ENCODE measurements around the gene DIAPH2. TPM values are rescaled to one million over a fixed set of nuclear protein-coding genes. Genes with fewer than 3 reads are reported as not detected.

The DIAPH2 gene
- total RNA-seq, 2 donors from 2014 or later: 11.6 to 12.7 TPM

DNA sequence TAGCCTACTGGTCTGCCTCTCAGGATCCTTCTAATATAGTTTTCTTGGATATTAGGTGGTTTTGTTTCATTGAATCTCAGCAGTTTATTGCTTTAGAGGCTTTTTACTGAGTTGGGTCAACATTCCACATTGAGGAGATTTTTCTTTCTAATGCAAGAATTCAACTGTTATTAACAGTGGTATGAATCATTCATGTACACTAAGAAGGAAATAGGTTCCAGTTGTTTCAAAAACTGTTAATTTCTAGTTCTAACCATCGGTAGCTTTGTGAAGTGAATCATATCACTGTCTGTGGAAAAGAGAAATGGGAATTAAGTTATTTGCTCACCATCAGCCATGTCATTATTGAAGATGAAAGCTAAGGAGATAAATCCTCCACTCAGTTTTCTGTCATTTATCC is 530.5 kb downstream of the DIAPH2 start:
- TF ChIP-seq, protein P1, sequence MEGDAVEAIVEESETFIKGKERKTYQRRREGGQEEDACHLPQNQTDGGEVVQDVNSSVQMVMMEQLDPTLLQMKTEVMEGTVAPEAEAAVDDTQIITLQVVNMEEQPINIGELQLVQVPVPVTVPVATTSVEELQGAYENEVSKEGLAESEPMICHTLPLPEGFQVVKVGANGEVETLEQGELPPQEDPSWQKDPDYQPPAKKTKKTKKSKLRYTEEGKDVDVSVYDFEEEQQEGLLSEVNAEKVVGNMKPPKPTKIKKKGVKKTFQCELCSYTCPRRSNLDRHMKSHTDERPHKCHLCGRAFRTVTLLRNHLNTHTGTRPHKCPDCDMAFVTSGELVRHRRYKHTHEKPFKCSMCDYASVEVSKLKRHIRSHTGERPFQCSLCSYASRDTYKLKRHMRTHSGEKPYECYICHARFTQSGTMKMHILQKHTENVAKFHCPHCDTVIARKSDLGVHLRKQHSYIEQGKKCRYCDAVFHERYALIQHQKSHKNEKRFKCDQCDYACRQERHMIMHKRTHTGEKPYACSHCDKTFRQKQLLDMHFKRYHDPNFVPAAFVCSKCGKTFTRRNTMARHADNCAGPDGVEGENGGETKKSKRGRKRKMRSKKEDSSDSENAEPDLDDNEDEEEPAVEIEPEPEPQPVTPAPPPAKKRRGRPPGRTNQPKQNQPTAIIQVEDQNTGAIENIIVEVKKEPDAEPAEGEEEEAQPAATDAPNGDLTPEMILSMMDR (IDR thresholded peaks at IDR 0.05): no peak
- DNase-seq (ENCODE audit: low spot score): no peak
- no peaks in the 10 kb centered on the region for H3K36me3 ChIP-seq
- no peak overlapping the region for H3K4me3 ChIP-seq
- no peaks in the 10 kb centered on the region for H3K27me3 ChIP-seq
- H3K4me1 ChIP-seq: no peaks in the 10 kb centered on the region
- H3K27ac ChIP-seq: no peak overlapping the region
- no peaks in the 10 kb centered on the region for H3K9me3 ChIP-seq

DNA sequence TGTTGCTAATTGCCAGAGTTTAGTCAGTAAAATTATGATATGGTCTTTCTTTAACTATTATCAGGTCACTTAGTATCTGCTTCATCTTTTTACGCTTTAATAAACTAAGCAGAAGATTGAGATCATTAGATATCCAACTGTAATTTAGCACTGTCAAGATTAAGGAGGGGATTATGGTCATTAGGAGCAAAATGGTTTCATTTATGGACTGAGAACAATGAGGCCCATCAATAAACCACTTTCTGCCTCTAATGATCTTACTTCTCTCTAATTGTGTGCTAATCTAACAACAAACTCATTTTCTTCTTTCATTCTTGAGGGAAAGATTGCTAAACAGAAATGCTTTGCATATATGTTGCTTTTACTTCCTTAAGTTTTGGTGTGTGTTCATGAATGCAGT is 539.5 kb downstream of the DIAPH2 start:
- no peak overlapping the region for H3K27ac ChIP-seq
- no peaks in the 10 kb centered on the region for H3K9me3 ChIP-seq
- no peaks in the 10 kb centered on the region for H3K36me3 ChIP-seq
- no peak for DNase-seq (ENCODE audit: low spot score)
- no peaks in the 10 kb centered on the region for H3K27me3 ChIP-seq
- H3K4me3 ChIP-seq: no peak overlapping the region
- H3K4me1 ChIP-seq: no peaks in the 10 kb centered on the region
- TF ChIP-seq, protein P1 (IDR thresholded peaks at IDR 0.05): no peak

DNA sequence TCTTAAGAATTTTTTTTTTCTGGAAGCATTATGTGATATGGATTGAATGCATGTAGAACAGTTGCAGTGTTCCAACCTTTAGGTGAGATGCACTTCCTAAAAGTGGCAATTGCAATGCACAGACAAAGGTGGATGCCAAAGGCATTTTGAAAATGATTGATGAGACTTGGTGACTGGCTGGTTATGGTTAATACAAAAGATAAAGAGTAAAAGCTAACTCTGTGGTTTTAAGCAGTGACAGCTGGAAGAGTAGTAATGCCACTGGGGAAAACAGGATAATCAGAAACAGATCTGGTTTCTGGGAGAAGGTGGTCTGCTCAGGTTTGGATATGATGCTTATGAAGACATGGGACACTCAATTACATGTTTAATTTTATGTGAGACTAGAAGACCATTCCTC is 544.7 kb downstream of the DIAPH2 start:
- TF ChIP-seq, protein P1 (IDR thresholded peaks at IDR 0.05): no peak
- Histone ChIP-seq H3K4me3 (no peak overlapping the region), H3K27ac (no peak overlapping the region), H3K4me1 (no peaks in the 10 kb centered on the region), H3K27me3 (no peaks in the 10 kb centered on the region), H3K9me3 (no peaks in the 10 kb centered on the region), H3K36me3 (no peaks in the 10 kb centered on the region)
- no peak for DNase-seq (ENCODE audit: low spot score)

DNA sequence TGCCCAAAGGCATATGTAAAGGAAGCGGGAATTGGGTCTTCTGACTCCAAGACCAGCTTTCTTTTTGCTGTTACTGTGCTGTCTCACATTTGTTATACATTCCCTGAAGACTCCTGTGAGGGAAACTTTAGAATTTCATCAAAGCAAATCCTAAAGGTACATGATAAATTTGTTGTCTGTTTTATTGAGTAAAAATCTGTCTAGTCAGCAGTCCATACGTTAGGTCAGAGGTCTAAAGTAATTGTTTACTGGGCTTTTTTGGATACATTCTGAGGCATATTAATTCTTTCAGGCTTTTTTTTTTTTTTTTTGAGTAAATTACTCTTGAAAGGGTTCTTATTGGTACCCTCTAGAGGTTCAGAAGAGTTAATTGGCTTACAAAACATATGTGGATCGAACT is 546.3 kb downstream of the DIAPH2 start:
- no peaks in the 10 kb centered on the region for H3K27me3 ChIP-seq
- no peaks in the 10 kb centered on the region for H3K4me1 ChIP-seq
- H3K36me3 ChIP-seq: no peaks in the 10 kb centered on the region
- DNase-seq (ENCODE audit: low spot score): no peak
- TF ChIP-seq, protein P1 (IDR thresholded peaks at IDR 0.05): no peak
- no peak overlapping the region for H3K27ac ChIP-seq
- no peak overlapping the region for H3K4me3 ChIP-seq
- H3K9me3 ChIP-seq: no peaks in the 10 kb centered on the region

DNA sequence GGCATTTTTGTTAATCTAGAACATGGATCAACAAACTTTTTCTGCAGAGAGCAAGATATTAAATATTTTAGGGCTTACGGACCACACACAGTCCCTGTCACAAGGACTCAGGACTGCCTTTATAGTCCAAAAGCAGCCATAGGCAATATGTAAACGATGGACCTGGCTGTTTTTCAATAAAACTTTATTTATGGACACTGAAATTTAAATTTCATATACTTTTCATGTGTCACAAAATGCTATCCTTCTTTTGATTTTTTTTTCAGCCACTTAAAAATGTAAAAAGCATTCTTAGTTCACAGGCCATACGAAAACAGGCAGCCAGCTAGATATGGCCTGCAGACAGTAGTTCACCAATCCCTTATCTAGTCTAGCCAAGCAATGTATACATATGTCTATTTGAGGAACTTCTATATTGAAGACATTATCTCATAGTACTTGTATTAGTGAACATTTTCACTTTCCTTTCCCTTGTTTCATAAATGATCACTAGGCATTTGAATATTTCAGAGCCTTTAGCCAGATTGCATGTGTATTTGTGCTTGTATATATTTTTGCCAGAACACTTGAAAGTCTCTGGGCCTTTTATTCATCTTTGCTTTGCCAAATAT is 549.9 kb downstream of the DIAPH2 start:
- no peak for DNase-seq (ENCODE audit: low spot score)
- no peak overlapping the region for H3K4me3 ChIP-seq
- H3K36me3 ChIP-seq: no peaks in the 10 kb centered on the region
- no peaks in the 10 kb centered on the region for H3K27me3 ChIP-seq
- H3K4me1 ChIP-seq: no peaks in the 10 kb centered on the region
- TF ChIP-seq, protein P1 (IDR thresholded peaks at IDR 0.05): no peak
- no peaks in the 10 kb centered on the region for H3K9me3 ChIP-seq
- no peak overlapping the region for H3K27ac ChIP-seq

DNA sequence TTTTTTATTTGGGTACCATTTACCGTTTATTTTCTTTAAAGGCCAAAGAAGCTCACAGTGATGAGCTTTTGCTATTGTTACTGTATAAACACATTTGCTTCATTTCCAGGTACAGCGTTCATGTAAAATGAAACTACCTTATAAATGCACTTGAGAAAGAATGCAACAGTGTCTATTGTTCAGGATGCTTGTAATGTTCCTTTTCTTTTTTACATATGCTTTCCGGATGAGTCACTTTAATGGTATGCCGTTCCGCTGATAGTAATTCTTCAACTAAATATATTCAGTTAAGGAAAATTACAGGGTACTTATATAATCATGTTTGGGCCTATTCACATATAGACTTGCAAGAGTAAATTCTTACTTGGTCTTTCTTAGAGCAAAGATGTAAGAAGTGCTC is 554.0 kb downstream of the DIAPH2 start:
- Histone ChIP-seq H3K4me3 (no peak overlapping the region), H3K27ac (no peak overlapping the region)
- TF ChIP-seq, protein P1 (IDR thresholded peaks at IDR 0.05): no peak

More for the DNA sequence above, 554.0 kb downstream of the DIAPH2 start:
- H3K27me3 ChIP-seq: no peaks in the 10 kb centered on the region
- DNase-seq (ENCODE audit: low spot score): no peak
- no peaks in the 10 kb centered on the region for H3K36me3 ChIP-seq
- H3K4me1 ChIP-seq: no peaks in the 10 kb centered on the region
- no peaks in the 10 kb centered on the region for H3K9me3 ChIP-seq
